GM12874 (cell line): Measurements from ENCODE around the gene EPN3.
A peak's percentile ranks its signal among the peaks of the same experiment; 100 is the strongest.

Experiments
- CTCF ChIP-seq: IDR thresholded peaks from 2 replicates; pipeline ENCODE4 v1.5.1; 2011; ENCODE audit warnings: low read depth, mild to moderate bottlenecking, control low read depth, low read length, moderate library complexity; ENCODE audit not compliant: insufficient read depth

EPN3 gene

GRCh38 chr17:50502301-50502990, 30.1 kb upstream of the EPN3 start:
- TF ChIP-seq CTCF: no peak

GRCh38 chr17:50505591-50506130, 26.9 kb upstream of the EPN3 start:
- no peak for TF ChIP-seq CTCF

GRCh38 chr17:50506298-50506697, 26.2 kb upstream of the EPN3 start:
- TF ChIP-seq CTCF: no peak

- peak; percentile 43; the same call in 1 of the 2 replicates for TF ChIP-seq CTCF
Measured at GRCh38 chr17:50507871-50508572, 24.5 kb upstream of the EPN3 start, which contains the start of gene MYCBPAP. Gene MYCBPAP, plus strand, starts transcription at chr17:50508439. Its CDS starts 236 bp downstream, at chr17:50508675.

- no peak for TF ChIP-seq CTCF
Measured at GRCh38 chr17:50508573-50509460, 23.7 kb upstream of the EPN3 start.

DNA sequence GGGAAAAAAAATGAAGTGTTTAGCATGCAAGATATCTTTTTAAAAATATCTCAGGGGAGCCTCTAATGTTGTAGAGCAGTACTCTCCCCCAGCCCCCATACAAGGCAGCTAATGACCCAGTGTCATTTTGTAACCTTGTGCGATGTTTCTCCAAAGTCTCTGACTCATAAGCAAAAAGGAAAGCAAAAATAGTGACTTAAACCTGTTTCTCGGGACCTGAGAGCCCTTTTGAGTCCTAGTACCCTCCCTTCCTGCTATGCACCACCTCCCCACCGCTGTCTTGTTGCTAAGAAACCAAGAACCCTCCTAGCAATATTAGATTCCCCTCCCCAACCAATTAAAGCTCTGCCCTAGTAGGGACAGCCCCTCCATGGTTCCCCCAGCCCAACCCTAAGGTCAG, 21.5 kb upstream of the EPN3 start:
- no peak for TF ChIP-seq CTCF

DNA sequence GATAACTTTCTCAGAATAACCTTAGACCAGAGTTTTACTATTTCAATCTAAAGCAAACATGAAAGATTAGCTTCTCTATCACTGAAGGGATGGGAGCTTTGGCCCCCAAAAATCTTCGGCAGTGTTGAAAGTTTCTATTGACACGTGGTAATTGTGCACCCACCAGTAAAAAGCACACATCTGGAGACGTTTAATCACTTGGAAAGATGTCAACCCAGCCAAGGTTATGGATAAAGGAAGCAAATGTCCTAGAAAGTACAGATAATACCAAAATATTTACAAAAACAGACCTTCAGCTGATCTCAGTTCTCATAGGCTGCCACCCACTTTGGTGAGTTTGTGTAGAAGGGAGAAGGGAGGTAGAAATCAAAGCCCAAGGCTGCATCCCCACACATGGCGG, 19.0 kb upstream of the EPN3 start:
- TF ChIP-seq CTCF: no peak
